Thyroid gland (tissue), 4 donors: ENCODE results near the gene CHST1. TPM values are rescaled to one million over a fixed set of nuclear protein-coding genes. Genes with fewer than 3 reads are reported as not detected.

ENCODE experiments used
- DNase-seq, 2 donors: peaks; one replicate each; pipeline ENCODE4 v3.0.0-alpha.2; 2019
- H3K27ac ChIP-seq, 3 donors: fragments of 200-600 bp; sonication (generic); 1 replicate in 2 of 3; 2 replicates in 1 of 3; pipeline ENCODE4 v1.5.1; 2016 to 2019; ENCODE audit warnings: mild to moderate bottlenecking in 1 of 3, moderate library complexity in 1 of 3
- H3K27me3 ChIP-seq: fragments of 200-600 bp; sonication (generic); one replicate; pipeline ENCODE4 v1.5.1; 2019
- H3K36me3 ChIP-seq, 2 donors: fragments of 200-600 bp; sonication (generic); one replicate each; pipeline ENCODE4 v1.5.1; 2016 to 2019
- H3K4me1 ChIP-seq, 2 donors: fragments of 200-600 bp; sonication (generic); one replicate each; pipeline ENCODE4 v1.5.1; 2017 to 2019
- H3K4me3 ChIP-seq, 3 donors: fragments of 200-600 bp; sonication (generic); replicated peaks in 1 of 3; 1 replicate in 2 of 3; 2 replicates in 1 of 3; pipeline ENCODE4 v1.5.1; 2016; ENCODE audit warnings: mild to moderate bottlenecking in 1 of 3
- H3K9me3 ChIP-seq: fragments of 200-600 bp; sonication (generic); one replicate; pipeline ENCODE4 v1.5.1; 2017
- CTCF ChIP-seq, 6 experiments: fragments of 200-600 bp in 3 of 6; fragments of 450-650 bp in 3 of 6; sonication (generic) in 3 of 6; IDR thresholded peaks; one replicate each; pipeline ENCODE4 v1.5.1; 2016 to 2019; ENCODE audit warnings: antibody characterized with exemption in 6 of 6, mild to moderate bottlenecking in 2 of 6, inconsistent platforms in 1 of 6, moderate library complexity in 1 of 6
- POLR2A ChIP-seq, 2 donors: fragments of 450-650 bp; IDR thresholded peaks; one replicate each; pipeline ENCODE4 v1.6.1; 2017; ENCODE audit warnings: antibody characterized with exemption in 2 of 2, mild to moderate bottlenecking in 2 of 2, moderate library complexity in 1 of 2
- WGBS, 2 donors: methylation state at CpG; one replicate each; pipeline ENCODE4 v1.1.5; 2017; 5-methylcytosine and 5-hydroxymethylcytosine counted together
- intact Hi-C: fragments of 100-400 bp; cut with DNase I; formaldehyde crosslinking; loops from one replicate; pipeline ENCODE4 v1.15.1; 2023
- total RNA-seq, 4 donors: library from RNA; depleted of rRNA; stranded (reverse); fragments of >200 nt; gene quantifications; one replicate each; pipeline ENCODE4 v1.2.3, GENCODE V29; 2016

CHST1 gene
- total RNA-seq, 4 donors from 2014 or later = 19.3 to 28.9 (median 25.0) TPM

GRCh38 chr11:45617871-45618601 is 47.4 kb downstream of the CHST1 start:
- TF ChIP-seq CTCF (IDR thresholded peaks at IDR 0.05) = no peak
- TF ChIP-seq POLR2A (IDR thresholded peaks at IDR 0.05) = no peak
- Histone ChIP-seq H3K4me1 (peaks cover 16 to 17% of the 10 kb centered on the region in 2 donors), H3K4me3 (no peak overlapping the region), H3K27ac (no peak overlapping the region), H3K9me3 (no peaks in the 10 kb centered on the region), H3K36me3 (no peaks in the 10 kb centered on the region), H3K27me3 (no peaks in the 10 kb centered on the region)
- intact Hi-C loops = no loop called here
- 64 to 71% methylated on average over 9 of the region's 9 CpGs for WGBS, 2 donors
- no peak for DNase-seq

GRCh38 chr11:45616802-45617549 is 48.4 kb downstream of the CHST1 start:
- Histone ChIP-seq H3K36me3 (no peaks in the 10 kb centered on the region), H3K27me3 (no peaks in the 10 kb centered on the region), H3K4me3 (no peak overlapping the region), H3K9me3 (no peaks in the 10 kb centered on the region), H3K4me1 (peaks cover 12 to 14% of the 10 kb centered on the region in 2 donors), H3K27ac (no peak overlapping the region)
- 85 to 93% methylated on average over 6 to 8 of the region's 8 CpGs for WGBS, 2 donors
- intact Hi-C loops = no loop called here
- TF ChIP-seq CTCF (IDR thresholded peaks at IDR 0.05) (no peak), POLR2A (IDR thresholded peaks at IDR 0.05) (no peak)
- no peak for DNase-seq

GRCh38 chr11:45615182-45615792 is 50.1 kb downstream of the CHST1 start:
- no peaks in the 10 kb centered on the region for H3K36me3 ChIP-seq
- WGBS, 2 donors = 88 to 91% methylated on average over 4 of the region's 4 CpGs

GRCh38 chr11:45614196-45614828 is 51.1 kb downstream of the CHST1 start:
- peaks cover 22 to 30% of the 10 kb centered on the region in 2 donors for H3K4me1 ChIP-seq
- 82 to 90% methylated on average over 6 of the region's 6 CpGs for WGBS, 2 donors
- no peak for TF ChIP-seq POLR2A (IDR thresholded peaks at IDR 0.05)
- TF ChIP-seq CTCF (IDR thresholded peaks at IDR 0.05) = no peak
- H3K9me3 ChIP-seq = no peaks in the 10 kb centered on the region
- H3K36me3 ChIP-seq = no peaks in the 10 kb centered on the region
- no peak for DNase-seq
- H3K27me3 ChIP-seq = no peaks in the 10 kb centered on the region
- H3K27ac ChIP-seq = no peak overlapping the region
- intact Hi-C loops = no loop called here
- H3K4me3 ChIP-seq = no peak overlapping the region

More at GRCh38 chr11:45615182-45615792, 50.1 kb downstream of the CHST1 start:
- Histone ChIP-seq H3K4me1 (peaks cover 18 to 21% of the 10 kb centered on the region in 2 donors), H3K9me3 (no peaks in the 10 kb centered on the region), H3K27ac (no peak overlapping the region), H3K4me3 (no peak overlapping the region), H3K27me3 (no peaks in the 10 kb centered on the region)
- intact Hi-C loops = no loop called here
- no peak for TF ChIP-seq POLR2A (IDR thresholded peaks at IDR 0.05)
- no peak for TF ChIP-seq CTCF (IDR thresholded peaks at IDR 0.05)
- DNase-seq = no peak
